GM18520 (cell line): Measurements from ENCODE around the gene EPSTI1.
"Not testable (repeated sequence)": the region's sequence is repeated elsewhere in the genome, so short reads cannot be mapped to it uniquely, and the experiment has no call there.

Experiments used
- ATAC-seq: cut with Tn5 transposase; IDR thresholded peaks from one replicate; pipeline ENCODE4 v1.9.1; 2021; ENCODE audit not compliant: unreplicated experiment

EPSTI1 gene

GRCh38 chr13:42991898-42992763 lies at the start of gene EPSTI1:
Gene EPSTI1, minus strand, starts transcription at chr13:42992241. Its CDS starts 76 bp downstream, at chr13:42992165.
- peak; percentile 61 for ATAC-seq

GRCh38 chr13:43041369-43041921 lies 49.4 kb upstream of the EPSTI1 start:
- peak; percentile 37 for ATAC-seq

- ATAC-seq: not testable (repeated sequence)
Observed at GRCh38 chr13:43040581-43041368, 48.7 kb upstream of the EPSTI1 start.

- no peak for ATAC-seq
Observed at GRCh38 chr13:43039966-43040365, 47.9 kb upstream of the EPSTI1 start.

- ATAC-seq: no peak
Observed at GRCh38 chr13:43036351-43037250, 44.6 kb upstream of the EPSTI1 start.

GRCh38 chr13:43033038-43033437 lies 41.0 kb upstream of the EPSTI1 start:
- ATAC-seq: no peak

- ATAC-seq: no peak
Observed at GRCh38 chr13:43031881-43032280, 39.8 kb upstream of the EPSTI1 start.

- no peak for ATAC-seq
Observed at GRCh38 chr13:43030548-43030947, 38.5 kb upstream of the EPSTI1 start.

- no peak for ATAC-seq
Observed at GRCh38 chr13:43026262-43026661, 34.2 kb upstream of the EPSTI1 start.

GRCh38 chr13:43023289-43023963 lies 31.4 kb upstream of the EPSTI1 start, which contains the start of gene DNAJC15:
Gene DNAJC15, plus strand, starts transcription at chr13:43023586. Its CDS starts 41 bp downstream, at chr13:43023627.
- ATAC-seq: peak; percentile 67

- ATAC-seq: no peak
Observed at GRCh38 chr13:43022934-43023288, 30.9 kb upstream of the EPSTI1 start.

- ATAC-seq: no peak
Observed at GRCh38 chr13:43021926-43022670, 30.1 kb upstream of the EPSTI1 start.

GRCh38 chr13:43020794-43021193 lies 28.8 kb upstream of the EPSTI1 start:
- no peak for ATAC-seq

- no peak for ATAC-seq
Observed at GRCh38 chr13:43019811-43020210, 27.8 kb upstream of the EPSTI1 start.

GRCh38 chr13:43016226-43016625 lies 24.2 kb upstream of the EPSTI1 start:
- no peak for ATAC-seq

- ATAC-seq: no peak
Observed at GRCh38 chr13:43014162-43014561, 22.1 kb upstream of the EPSTI1 start.

- no peak for ATAC-seq
Observed at GRCh38 chr13:43009506-43009905, 17.5 kb upstream of the EPSTI1 start.

GRCh38 chr13:43008596-43008995 lies 16.6 kb upstream of the EPSTI1 start:
- no peak for ATAC-seq

GRCh38 chr13:43006893-43007631 lies 15.0 kb upstream of the EPSTI1 start:
- no peak for ATAC-seq
